Nasal cavity respiratory epithelium epithelial cell of viscerocranial mucosa (primary cell): ENCODE results near the gene RNF41. TPM values are rescaled to one million over a fixed set of nuclear protein-coding genes. Genes with fewer than 3 reads are reported as not detected.

ENCODE experiments used
- total RNA-seq: library from RNA; depleted of rRNA; stranded (reverse); fragments of >200 nt; gene quantifications from 2 replicates; pipeline ENCODE4 v1.2.3, GENCODE V29; 2014

RNF41 gene
- 124 and 160 TPM in 2 replicates for total RNA-seq

DNA sequence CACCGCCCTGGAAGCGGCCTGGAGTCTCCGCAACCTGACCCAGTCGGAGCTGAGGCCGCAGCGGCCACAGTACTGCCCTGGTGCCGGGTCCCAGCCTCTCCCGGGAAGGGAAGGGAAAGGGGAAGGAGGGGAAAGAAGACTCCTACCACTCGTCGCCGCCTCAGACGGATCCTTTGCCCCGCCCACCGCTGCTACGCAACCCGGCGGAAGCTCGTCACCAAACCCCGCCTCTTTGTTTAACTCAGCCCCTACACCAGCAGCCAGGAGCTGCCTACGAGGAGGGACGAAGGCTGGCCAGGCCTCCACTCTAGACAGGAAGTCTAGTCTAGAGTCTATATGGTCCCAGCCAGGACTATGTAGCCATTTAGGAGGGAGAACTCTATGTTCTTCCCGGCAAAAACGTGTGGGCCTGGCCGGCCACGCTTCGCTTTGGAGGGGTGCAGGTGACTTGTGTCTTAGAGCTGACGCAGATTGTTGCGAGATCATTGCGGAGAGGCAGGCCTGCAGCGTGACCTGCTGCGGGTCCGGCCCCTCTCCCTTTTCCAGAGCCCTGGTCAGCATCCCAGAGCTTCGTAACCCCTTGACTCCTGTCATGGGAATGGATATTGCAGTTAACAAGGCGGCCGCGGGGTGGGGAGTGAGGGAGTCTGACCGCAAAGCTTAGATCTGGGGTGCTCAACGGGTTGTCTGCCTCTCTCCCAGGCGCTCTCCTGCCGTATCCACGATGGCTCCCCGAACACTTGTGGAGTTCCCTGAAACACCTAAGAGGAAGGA is at the start of gene RNF41:
RNF41 (minus strand) TSS at position 166 of the 774 bp plus-strand sequence. CDS start 7,875 bp downstream, outside the sequence.

DNA sequence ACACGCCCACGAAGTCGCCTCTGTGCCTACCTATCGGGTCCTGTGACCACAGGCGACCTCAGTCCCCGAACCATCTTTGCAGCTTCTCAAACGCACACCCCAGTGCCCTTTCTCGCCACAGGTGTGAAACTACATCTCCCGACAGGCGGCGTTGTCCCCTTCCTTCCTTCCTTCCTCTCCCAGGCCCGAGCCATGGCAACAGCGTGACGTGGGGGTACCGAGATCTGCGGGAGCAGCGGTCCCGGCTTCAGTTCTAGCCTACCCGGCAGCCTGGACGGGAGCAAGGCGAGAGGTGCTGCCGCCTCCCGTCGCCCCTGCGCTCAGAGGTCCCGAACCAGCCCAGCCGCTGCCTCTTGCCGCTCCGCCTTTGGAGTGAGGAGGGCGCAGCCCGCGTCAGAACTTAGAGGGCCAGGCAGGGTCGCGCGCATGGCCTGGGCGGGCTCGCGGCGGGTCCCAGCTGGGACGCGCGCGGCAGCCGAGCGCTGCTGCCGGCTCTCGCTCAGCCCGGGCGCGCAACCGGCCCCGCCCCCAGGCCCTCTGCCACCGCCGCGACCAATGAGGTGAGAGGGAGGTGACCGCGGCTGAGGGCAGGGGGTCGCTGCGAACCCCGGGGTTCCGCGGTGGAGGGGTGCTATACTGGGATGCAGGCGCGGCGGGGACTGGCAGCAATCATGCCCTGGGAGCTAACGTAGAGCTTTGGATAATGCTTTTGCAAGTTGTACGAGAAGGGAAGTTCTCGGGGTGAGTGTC is 45.1 kb upstream of the RNF41 start, which contains the start of gene COQ10A:
COQ10A (plus strand) TSS at position 250 of the 750 bp plus-strand sequence; CDS start at position 427, 177 bp downstream.

DNA sequence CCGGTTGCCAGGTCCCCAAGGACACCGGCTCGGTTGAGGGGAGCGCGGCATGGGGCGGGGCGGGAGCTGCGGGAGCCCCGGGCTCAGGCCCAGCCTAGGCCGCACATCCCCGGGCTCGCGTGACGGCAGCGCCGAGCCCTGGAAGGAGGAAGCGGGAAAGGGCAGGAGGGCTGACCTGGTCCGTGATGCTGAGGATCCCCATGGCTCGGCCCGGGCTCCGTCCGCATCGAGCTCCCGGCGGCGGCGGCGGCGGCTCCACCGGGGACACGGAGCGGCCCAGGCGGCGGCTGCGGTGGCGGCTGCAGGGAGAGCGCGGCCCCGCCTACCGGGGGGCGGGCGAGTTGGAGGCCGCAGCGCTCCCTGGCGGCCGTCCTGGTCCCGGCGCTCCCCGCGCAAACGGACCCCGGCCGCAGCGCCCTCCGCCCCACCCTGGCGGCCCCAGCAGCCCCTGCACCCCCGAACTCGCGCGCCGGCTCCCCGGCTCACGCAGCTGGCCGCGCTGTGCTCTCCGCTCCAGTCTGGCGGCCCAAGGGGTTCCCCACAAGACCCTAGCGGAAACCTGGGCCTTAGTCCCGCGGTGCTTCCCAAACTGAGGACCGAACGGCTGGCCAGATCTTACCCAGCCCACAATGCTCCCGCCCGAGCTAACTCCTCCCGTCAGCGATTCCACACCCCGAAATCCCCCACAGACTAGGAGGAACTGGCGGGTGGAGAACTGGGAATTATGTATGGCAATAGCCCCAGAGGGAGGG is 36.5 kb upstream of the RNF41 start, which contains the start of gene ANKRD52:
ANKRD52 (minus strand) TSS at position 317 of the 752 bp plus-strand sequence; CDS start at position 202, 115 bp downstream.

DNA sequence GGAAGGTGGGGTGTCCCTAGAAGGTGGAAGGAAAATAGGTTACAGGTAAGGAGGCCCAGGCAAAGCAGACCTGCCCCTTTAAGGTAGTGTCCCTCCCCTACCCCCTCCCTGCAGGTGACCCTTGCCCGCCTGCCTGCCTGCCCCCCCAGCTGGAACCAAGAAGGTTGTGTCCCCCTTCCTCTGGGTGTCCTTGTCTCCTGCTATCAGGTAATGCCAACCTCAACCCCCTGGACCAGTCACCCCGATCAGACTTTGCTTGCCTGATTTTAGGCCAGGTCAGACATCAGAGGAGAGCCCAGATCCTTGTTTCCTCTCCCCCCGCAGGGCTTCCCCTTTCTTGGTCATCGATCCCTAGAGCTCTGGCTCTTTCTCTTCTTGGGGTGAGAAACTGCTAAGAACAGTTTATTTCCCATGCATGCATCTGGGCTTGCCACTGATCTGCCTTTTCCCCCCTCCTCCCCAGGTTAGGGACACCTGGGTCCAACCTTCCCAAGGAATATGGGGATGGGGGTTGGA is 8.3 kb upstream of the RNF41 start, which contains the start of gene SLC39A5:
SLC39A5 (plus strand) TSS at position 136 of the 516 bp plus-strand sequence. CDS start 1,224 bp downstream, outside the sequence.

DNA sequence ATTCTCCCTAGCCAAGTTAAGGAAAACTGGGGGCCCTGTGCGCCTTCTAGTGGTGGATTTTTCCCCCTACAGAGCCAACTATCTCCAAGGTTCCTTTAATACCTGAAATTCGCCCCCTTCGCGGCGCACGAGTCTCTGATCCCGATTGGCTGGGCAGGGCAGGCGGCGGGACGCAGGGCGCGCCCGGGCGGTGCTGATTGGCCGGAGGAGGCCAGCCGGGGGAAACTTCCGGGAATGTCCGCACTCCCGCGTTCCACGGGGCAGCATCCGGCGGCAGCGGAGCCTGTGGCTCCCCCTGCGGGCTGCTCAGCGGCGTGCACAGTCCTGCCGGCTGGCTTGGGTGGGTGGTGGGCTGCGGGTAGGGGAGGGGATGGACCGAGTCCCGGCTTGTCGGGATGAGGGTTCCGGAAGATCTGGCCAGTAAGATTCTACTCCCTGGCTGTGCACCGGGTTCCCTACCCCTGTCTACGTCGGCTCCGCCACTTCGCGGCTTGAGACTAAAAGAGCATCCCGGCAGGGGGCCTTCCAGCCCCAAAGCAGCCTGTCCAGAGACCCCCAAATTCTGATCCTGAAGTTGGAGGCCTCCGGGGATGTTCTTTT is 2.5 kb upstream of the RNF41 start, which contains the start of gene NABP2:
NABP2 (plus strand) TSS at position 241 of the 600 bp plus-strand sequence. CDS start 515 bp downstream, outside the sequence.

DNA sequence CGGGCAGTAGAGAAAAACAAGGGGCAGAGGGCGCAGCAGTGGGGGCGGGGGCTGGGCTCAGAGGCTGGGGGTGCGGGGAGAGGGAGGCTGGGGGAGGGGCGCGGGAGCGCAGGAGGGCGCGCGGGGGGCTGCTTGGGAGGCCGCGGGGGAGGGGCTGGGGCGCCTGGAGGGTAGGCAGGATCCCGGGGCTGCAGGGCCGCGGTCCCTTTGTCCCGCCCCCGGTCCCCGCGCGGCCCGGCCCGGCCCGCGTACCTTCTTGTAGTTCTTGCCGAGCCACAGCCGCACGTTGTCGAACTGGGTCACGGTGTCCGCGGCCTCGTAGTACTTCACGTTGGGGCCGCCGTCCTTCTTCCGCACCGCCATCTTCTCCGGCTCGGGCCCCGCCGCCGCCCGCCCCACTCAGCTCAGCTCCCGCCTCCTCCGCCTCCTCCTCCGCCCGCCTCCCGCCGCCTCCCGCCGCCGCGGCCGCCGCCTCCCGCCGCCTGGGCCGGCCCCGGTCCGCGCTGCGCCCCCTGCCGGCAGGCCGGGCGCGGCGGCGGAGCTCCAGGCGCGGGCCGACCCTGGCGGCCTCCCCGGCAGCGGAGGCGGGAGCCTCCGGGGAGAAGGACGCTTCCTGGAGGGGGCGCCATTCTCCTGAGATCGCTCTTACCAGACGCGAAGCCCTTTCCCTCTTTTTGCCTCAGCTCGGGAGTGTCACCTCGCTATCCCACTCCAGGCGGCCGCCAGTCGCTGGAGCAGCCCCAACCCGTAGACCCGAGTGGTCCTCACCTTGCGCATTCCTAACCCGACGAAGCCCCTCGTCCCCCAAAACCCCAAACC is 32.4 kb downstream of the RNF41 start, which contains the start of gene SMARCC2:
SMARCC2 (minus strand) TSS at position 385 of the 819 bp plus-strand sequence; CDS start at position 363, 22 bp downstream.

DNA sequence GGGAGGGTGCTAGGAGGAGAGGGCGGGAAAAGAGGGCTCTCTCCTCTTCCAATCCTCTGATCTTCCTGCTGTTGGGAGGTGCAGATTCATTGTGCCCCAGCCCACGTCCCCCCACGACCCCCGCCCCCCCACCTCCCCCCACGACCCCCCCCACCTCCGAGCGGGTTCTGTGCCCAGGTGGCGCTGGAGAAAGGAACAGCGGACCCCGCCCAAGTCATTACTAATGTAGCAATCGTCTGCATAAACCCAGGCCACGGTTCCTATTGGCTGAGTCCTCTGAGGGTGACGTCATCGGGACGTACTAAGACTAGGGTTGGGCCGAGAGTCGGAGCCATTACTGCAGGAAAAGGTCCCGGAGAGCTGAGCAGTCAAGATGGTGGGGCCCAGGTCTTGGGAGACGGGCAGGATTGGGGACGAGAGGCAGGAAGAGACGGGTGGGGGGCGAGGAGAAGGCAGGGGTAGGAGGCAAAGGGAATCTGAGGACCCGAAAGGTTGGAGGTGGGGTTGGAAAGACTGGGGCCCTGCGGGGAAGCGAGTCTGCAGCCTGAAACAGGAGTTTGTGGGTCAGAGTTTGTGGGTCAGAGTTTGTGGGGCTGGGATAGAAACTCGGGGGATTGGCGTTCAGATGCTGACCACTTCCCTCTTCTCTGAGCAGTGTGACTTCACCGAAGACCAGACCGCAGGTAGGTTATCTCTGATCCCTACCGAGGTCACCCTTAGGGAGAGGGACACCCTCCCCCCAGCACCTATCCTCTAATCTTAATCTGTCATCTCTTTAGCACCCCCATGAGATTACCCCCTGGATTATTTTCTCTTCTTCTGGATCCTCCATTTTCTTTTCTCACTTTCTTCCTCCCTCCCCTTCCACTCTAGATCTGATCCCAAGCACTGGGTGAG is 63.4 kb downstream of the RNF41 start, which contains the start of gene MYL6:
MYL6 (plus strand) TSS at position 331 of the 897 bp plus-strand sequence; CDS start at position 374, 43 bp downstream.

Other genes with a start within 250 kb of the RNF41 start
- gene RAB5B, start 247.8 kb downstream of the RNF41 start, total RNA-seq, result 49.9 and 80.6 TPM in 2 replicates
- 3.4 and 4.9 TPM in 2 replicates for gene SUOX, start 224.6 kb downstream of the RNF41 start, total RNA-seq
- gene IKZF4, start 200.9 kb downstream of the RNF41 start, total RNA-seq, result 0.34 and 1.1 TPM in 2 replicates
- gene RPS26, start 180.0 kb downstream of the RNF41 start, total RNA-seq, result 55.4 and 78.7 TPM in 2 replicates
- gene ERBB3, start 141.8 kb downstream of the RNF41 start, total RNA-seq, result 35.2 and 43.9 TPM in 2 replicates
- 229 and 242 TPM in 2 replicates for gene PA2G4, start 117.4 kb downstream of the RNF41 start, total RNA-seq
- 2,819 and 3,070 TPM in 2 replicates for gene RPL41, start 105.3 kb downstream of the RNF41 start, total RNA-seq
- 2.2 and 4.8 TPM in 2 replicates for gene ZC3H10, start 103.7 kb downstream of the RNF41 start, total RNA-seq
- gene ESYT1, start 93.7 kb downstream of the RNF41 start, total RNA-seq, result 235 and 281 TPM in 2 replicates
- 18.1 and 22.6 TPM in 2 replicates for gene MYL6B, start 69.3 kb downstream of the RNF41 start, total RNA-seq
- 432 and 539 TPM in 2 replicates for gene MYL6, start 63.6 kb downstream of the RNF41 start, total RNA-seq
- 16.7 and 41.8 TPM in 2 replicates for gene SMARCC2, start 32.4 kb downstream of the RNF41 start, total RNA-seq
- gene NABP2, start 2.4 kb upstream of the RNF41 start, total RNA-seq, result 24.6 and 35.9 TPM in 2 replicates
- gene SLC39A5, start 8.1 kb upstream of the RNF41 start, total RNA-seq, result under 0.01 and 0.28 TPM in 2 replicates
- 10.6 and 40.3 TPM in 2 replicates for gene ANKRD52, start 36.5 kb upstream of the RNF41 start, total RNA-seq
- gene COQ10A, start 45.0 kb upstream of the RNF41 start, total RNA-seq, result 2.9 and 4.1 TPM in 2 replicates
- 106 and 188 TPM in 2 replicates for gene CS, start 78.4 kb upstream of the RNF41 start, total RNA-seq
- 51.6 and 53.0 TPM in 2 replicates for gene CNPY2, start 94.1 kb upstream of the RNF41 start, total RNA-seq
- gene PAN2, start 112.1 kb upstream of the RNF41 start, total RNA-seq, result 21.9 and 27.0 TPM in 2 replicates
- gene IL23A, start 117.0 kb upstream of the RNF41 start, total RNA-seq, result 0.21 and 0.34 TPM in 2 replicates
- 56.0 and 105 TPM in 2 replicates for gene STAT2, start 138.2 kb upstream of the RNF41 start, total RNA-seq
- gene APOF, start 140.9 kb upstream of the RNF41 start, total RNA-seq, result not detected in 2 replicates
- 6.8 and 7.1 TPM in 2 replicates for gene TIMELESS, start 227.5 kb upstream of the RNF41 start, total RNA-seq
- not detected in 2 replicates for gene MIP, start 232.7 kb upstream of the RNF41 start, total RNA-seq
- gene SPRYD4, start 246.7 kb upstream of the RNF41 start, total RNA-seq, result 1.0 and 1.1 TPM in 2 replicates